Measurements from ENCODE around the gene IPO11. TPM values are rescaled to one million over a fixed set of nuclear protein-coding genes. Genes with fewer than 3 reads are reported as not detected.

IPO11 gene
- total RNA-seq, 4 donors from 2014 or later = 24.5 to 37.2 (median 32.2) TPM

GRCh38 chr5:62534461-62535236, 122.1 kb downstream of the IPO11 start:
- Histone ChIP-seq H3K4me1 (peaks cover 0 to 5% of the 10 kb centered on the region in 2 donors), H3K27ac (no peak overlapping the region), H3K36me3 (no peaks in the 10 kb centered on the region), H3K9me3 (no peaks in the 10 kb centered on the region), H3K27me3 (no peaks in the 10 kb centered on the region), H3K4me3 (replicated peaks in 1 of 3) (no peak overlapping the region)
- intact Hi-C loops (cut with DNase I) = no loop called here
- DNase-seq = no peak
- 49 to 51% methylated on average over 4 of the region's 4 CpGs for WGBS, 2 donors
- no peak for TF ChIP-seq CTCF (IDR thresholded peaks at IDR 0.05)
- no peak for TF ChIP-seq POLR2A (IDR thresholded peaks at IDR 0.05)

- H3K9me3 ChIP-seq = no peaks in the 10 kb centered on the region
- intact Hi-C loops (cut with DNase I) = no loop called here
- H3K36me3 ChIP-seq = no peaks in the 10 kb centered on the region
- no peak overlapping the region for H3K4me3 ChIP-seq (replicated peaks in 1 of 3)
- H3K27ac ChIP-seq = no peak overlapping the region
- peaks cover 0 to 5% of the 10 kb centered on the region in 2 donors for H3K4me1 ChIP-seq
- no peak for DNase-seq
- no peaks in the 10 kb centered on the region for H3K27me3 ChIP-seq
- TF ChIP-seq CTCF (IDR thresholded peaks at IDR 0.05) (no peak), POLR2A (IDR thresholded peaks at IDR 0.05) (no peak)
- 94 to 99% methylated on average over 2 of the region's 2 CpGs for WGBS, 2 donors
These were observed 123.7 kb downstream of the IPO11 start for GRCh38 chr5:62536232-62536631.

GRCh38 chr5:62536783-62537182, 124.2 kb downstream of the IPO11 start:
- intact Hi-C loops (cut with DNase I) = no loop called here
- Histone ChIP-seq H3K4me1 (peaks cover 0 to 5% of the 10 kb centered on the region in 2 donors), H3K4me3 (replicated peaks in 1 of 3) (no peak overlapping the region), H3K27ac (no peak overlapping the region), H3K27me3 (no peaks in the 10 kb centered on the region), H3K9me3 (no peaks in the 10 kb centered on the region), H3K36me3 (no peaks in the 10 kb centered on the region)
- no peak for TF ChIP-seq CTCF (IDR thresholded peaks at IDR 0.05)
- no peak for TF ChIP-seq POLR2A (IDR thresholded peaks at IDR 0.05)
- WGBS, 2 donors = 95 to 97% methylated on average over 2 of the region's 2 CpGs
- no peak for DNase-seq

GRCh38 chr5:62538017-62538942, 125.7 kb downstream of the IPO11 start:
- no peaks in the 10 kb centered on the region for H3K36me3 ChIP-seq
- H3K4me1 ChIP-seq = peaks cover 0 to 5% of the 10 kb centered on the region in 2 donors
- peak; percentile 12 for DNase-seq
- H3K27me3 ChIP-seq = no peaks in the 10 kb centered on the region
- peak overlapping the region in 1 of 3 donors; percentile 25 for H3K27ac ChIP-seq
- intact Hi-C loops (cut with DNase I) = no loop called here
- H3K9me3 ChIP-seq = no peaks in the 10 kb centered on the region
- 49 to 62% methylated on average over 9 of the region's 9 CpGs for WGBS, 2 donors
- no peak overlapping the region for H3K4me3 ChIP-seq (replicated peaks in 1 of 3)
- TF ChIP-seq POLR2A (IDR thresholded peaks at IDR 0.05) (no peak), CTCF (IDR thresholded peaks at IDR 0.05) (no peak)

Measured in thyroid gland (tissue), 4 donors.